Measurements from ENCODE around the gene HMCN2.

GRCh38 chr9:130394814-130395470 is 129.4 kb downstream of the HMCN2 start:
- TF ChIP-seq, protein P1, sequence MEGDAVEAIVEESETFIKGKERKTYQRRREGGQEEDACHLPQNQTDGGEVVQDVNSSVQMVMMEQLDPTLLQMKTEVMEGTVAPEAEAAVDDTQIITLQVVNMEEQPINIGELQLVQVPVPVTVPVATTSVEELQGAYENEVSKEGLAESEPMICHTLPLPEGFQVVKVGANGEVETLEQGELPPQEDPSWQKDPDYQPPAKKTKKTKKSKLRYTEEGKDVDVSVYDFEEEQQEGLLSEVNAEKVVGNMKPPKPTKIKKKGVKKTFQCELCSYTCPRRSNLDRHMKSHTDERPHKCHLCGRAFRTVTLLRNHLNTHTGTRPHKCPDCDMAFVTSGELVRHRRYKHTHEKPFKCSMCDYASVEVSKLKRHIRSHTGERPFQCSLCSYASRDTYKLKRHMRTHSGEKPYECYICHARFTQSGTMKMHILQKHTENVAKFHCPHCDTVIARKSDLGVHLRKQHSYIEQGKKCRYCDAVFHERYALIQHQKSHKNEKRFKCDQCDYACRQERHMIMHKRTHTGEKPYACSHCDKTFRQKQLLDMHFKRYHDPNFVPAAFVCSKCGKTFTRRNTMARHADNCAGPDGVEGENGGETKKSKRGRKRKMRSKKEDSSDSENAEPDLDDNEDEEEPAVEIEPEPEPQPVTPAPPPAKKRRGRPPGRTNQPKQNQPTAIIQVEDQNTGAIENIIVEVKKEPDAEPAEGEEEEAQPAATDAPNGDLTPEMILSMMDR (IDR thresholded peaks at IDR 0.05): no peak
- TF ChIP-seq EZH2 (IDR thresholded peaks at IDR 0.05; ENCODE audit: borderline replicate concordance, insufficient read depth, low read depth, low read length, poor library complexity, severe bottlenecking): no peak
